GM12873 (cell line): Measurements from ENCODE around the gene GATA6.

Experiments used
- TF ChIP-seq, protein P1 (sequence below): IDR thresholded peaks from 2 replicates; pipeline ENCODE4 v1.5.1; 2012; ENCODE audit warnings: low read depth, mild to moderate bottlenecking, moderate library complexity, low read length, control low read depth; ENCODE audit not compliant: insufficient read depth; ENCODE audit errors: missing control alignments

Gene GATA6

DNA sequence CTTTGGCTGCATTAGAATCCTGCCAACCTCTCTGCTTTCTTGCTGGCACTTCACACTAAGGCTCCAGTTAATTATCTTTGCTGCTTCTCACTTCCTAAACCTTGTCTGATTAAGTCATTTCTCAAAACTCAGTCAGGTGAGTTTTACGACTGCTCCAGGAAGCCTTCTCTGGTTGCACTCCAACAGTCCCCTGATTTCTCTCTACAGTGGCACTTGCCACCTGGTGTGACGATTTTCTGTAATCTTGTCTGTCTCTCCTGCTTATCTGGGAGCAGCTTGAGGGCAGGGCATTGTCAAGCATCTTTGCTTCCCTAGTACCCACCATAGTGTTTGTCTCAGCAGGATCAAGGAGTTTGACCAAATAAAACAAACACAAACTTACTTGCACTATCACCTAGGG, 10.4 kb upstream of the GATA6 start:
- TF ChIP-seq, protein P1, sequence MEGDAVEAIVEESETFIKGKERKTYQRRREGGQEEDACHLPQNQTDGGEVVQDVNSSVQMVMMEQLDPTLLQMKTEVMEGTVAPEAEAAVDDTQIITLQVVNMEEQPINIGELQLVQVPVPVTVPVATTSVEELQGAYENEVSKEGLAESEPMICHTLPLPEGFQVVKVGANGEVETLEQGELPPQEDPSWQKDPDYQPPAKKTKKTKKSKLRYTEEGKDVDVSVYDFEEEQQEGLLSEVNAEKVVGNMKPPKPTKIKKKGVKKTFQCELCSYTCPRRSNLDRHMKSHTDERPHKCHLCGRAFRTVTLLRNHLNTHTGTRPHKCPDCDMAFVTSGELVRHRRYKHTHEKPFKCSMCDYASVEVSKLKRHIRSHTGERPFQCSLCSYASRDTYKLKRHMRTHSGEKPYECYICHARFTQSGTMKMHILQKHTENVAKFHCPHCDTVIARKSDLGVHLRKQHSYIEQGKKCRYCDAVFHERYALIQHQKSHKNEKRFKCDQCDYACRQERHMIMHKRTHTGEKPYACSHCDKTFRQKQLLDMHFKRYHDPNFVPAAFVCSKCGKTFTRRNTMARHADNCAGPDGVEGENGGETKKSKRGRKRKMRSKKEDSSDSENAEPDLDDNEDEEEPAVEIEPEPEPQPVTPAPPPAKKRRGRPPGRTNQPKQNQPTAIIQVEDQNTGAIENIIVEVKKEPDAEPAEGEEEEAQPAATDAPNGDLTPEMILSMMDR: no peak

DNA sequence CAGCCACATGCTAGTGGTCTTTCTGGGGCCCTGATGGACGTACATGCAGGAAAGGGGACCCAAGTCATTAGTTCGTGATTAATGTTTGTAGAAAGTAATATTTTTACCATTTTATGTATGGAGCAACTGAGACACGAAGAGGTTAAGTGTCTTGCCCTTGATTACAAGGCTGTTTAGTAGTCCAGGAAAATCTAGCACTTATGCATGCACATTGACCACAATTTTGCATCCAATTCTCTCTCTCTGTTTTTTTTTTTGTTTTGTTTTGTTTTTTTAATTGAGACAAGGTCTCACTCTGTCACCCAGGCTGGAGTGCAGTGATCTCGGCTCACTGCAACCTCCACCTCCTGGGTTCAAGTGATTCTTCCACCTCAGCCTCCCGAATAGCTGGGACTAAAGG, 8.3 kb upstream of the GATA6 start:
- TF ChIP-seq, protein P1: no peak

DNA sequence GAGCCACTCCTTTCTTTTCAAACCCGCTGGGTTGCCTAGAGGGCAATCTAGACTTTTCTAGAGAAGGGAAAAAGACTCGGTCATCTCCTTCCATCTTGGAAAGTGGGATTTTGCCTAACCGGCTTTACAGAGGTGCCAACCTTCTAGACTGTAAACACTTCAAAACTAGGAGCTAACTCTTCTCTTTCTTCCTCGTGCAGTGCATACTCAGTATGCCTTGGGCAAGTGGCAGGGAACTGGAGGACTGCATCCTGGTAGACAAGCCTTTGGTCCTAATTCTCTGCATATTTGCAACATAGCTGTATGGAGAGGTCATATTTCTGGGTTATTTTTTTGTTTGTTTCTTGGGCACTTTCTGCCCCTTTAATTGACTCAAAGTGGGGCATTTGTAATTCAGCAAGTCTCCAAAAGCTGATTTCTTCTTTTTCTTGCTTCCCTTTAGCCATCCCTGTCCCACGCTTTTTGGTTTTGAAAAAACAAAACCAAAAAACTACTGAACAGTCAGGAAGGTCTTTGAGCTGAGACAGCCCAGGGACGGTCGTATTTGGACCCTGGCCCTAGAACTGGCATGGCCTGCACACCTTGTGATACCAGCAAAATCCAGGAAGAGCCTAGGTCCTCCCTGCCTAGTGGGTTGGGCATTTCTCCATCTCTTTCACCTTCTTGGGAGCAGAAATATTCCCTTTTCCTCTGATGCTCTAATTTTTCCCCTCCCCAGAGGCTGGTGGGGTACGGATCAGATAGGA, 5.8 kb upstream of the GATA6 start:
- TF ChIP-seq, protein P1: no peak

DNA sequence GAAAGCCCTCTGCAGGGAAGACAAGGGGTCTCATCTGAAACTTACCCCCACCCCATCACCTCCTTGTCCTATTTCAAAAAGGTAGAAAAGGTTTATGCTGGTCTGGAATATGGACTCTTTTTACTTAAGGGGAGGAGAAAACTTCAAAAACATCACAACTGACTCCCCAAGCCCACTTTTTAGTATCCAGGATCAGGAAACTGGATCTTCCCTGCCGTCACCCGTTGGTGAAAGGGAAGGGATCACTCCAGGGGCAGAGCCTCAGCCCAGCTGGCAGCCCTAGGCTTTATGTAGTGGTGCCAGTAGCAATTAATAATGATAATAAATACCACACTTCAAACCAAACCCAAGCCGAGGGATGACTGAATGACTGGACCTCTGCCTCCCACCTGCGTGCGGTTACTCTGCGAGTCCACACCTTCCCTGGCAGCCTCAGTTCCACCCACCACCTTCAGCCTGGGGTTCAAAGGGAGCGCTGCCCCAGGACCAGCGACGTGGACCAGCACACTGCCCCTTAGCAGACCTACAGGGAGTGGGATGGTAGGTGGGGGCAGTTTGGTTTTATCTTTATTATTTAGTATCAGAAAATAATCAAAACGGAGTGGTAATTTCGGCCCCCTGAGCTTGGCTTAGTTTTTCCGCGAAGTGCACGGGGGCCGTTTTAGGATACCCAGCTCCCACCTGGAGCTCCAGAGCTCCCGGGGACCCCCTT, 4.9 kb upstream of the GATA6 start:
- TF ChIP-seq, protein P1: no peak

DNA sequence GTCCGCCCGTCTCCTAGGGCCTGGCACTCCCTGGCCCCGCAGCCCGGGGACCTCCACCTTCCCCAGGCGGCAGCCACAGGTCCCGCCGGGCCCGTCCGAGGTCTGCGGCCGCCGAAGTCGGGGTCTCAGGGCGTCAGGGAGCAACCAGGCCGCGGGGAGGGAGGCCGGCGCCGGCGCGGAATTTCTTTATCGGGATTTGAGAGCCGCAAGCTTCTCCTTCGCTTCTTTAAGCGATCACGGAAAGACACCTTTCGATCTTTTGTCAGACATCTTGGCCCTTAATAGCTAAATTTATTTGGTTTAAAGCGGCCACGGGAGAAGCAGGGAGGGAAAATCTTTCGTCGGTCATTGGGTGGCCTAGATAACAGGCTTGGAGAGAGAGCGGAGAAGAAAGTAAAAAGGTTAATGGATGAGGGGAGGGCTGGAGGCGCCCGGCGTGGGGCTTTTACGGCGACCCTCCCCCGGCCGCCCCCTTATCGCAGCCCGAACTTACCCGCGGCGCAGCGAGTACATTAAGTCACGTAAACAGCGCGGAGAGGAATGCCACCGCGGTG, 4.3 kb upstream of the GATA6 start:
- TF ChIP-seq, protein P1: no peak

DNA sequence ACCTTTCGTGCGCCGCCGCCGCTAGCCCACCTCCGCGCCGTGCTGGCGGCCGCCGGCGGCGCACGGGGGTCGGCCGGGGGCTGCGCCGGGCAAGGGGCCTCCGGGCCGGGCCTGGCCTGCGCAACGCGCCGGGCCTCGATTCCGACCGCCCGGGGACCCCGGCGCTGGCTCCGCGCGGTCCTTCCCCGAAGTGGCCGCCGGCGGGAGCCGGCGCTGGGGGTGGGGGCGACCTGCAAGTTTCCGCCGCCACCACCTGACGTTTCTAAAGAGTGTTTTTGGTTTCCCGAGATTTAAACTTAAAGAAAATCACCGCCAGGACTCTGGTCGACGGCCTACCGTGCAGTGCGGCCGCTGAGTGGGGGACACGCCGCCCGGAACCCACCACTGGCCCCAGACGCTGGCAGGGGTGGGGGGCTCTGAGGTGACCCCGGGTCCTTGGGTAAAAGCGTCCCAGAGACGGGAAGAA, 3.8 kb upstream of the GATA6 start:
- TF ChIP-seq, protein P1: no peak
